Stimulated activated CD8-positive, alpha-beta memory T cell treated with anti-CD3 and anti-CD28 coated beads, Interleukin-4, amount 100 ng/mL, for 24 hours (primary cell): ENCODE measurements around the gene KCNAB1.

Experiments used
- DNase-seq: peaks from one replicate; pipeline ENCODE4 v3.0.0-alpha.2; 2020; ENCODE audit warnings: low read depth

The KCNAB1 gene

GRCh38 chr3:156412600-156412999 is 292.2 kb downstream of the KCNAB1 start:
- DNase-seq = no peak

DNA sequence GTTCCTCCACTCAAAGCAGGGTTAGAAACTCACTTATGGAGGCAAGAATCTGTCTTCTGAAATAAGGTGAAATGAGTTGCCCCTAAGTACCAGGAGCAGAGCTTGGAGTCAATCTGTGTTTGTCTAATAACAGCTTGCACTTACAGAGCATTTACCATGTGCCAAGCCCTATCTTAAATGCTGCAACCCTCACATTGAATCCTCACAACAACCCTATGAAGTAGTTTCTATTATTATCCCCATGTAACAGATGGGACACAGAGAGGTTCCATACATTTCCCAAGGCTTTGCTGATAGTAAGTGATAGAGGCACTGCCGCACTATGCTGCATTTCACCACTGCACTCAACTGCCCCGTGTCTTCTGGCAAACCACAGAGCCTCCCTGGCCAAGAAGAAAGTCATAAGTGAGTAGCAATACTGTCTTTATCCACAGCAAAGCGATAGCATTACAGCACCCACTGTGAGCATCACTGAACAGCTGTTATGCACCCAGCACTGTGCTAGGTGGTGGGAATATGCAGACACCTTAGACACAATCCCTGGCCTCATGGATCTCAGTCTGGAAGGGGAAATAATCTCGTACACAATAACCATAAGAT is 293.0 kb downstream of the KCNAB1 start:
- no peak for DNase-seq

GRCh38 chr3:156416846-156417558 is 296.6 kb downstream of the KCNAB1 start:
- DNase-seq = no peak

DNA sequence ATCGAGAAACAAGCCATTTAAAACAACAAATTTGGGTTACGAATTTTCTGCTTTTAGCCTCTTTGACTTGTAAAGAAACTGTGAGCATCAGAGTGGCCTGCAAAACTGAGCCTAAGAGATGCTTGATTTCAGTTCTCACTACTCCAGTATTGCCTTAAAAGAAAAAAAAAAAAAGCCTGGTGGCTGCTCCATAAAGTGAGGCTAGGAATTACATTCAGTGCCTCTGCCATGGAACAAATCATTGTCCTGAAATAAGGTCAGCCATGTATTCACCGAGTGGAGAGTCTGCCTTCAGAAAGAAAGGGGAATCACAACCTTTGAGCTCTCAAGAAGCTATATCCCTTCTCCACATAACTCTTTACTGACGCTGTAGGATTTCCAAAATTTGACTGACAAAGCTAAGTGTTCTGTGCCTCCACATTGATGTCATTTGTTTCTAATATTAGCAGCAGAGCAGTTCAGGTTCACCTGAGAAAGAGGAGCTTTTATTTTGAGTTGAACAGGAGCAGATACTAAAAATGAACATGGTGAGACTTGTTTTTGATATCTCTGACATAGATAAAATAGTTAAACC is 297.3 kb downstream of the KCNAB1 start:
- no peak for DNase-seq

GRCh38 chr3:156418428-156418827 is 298.1 kb downstream of the KCNAB1 start:
- DNase-seq = no peak

DNA sequence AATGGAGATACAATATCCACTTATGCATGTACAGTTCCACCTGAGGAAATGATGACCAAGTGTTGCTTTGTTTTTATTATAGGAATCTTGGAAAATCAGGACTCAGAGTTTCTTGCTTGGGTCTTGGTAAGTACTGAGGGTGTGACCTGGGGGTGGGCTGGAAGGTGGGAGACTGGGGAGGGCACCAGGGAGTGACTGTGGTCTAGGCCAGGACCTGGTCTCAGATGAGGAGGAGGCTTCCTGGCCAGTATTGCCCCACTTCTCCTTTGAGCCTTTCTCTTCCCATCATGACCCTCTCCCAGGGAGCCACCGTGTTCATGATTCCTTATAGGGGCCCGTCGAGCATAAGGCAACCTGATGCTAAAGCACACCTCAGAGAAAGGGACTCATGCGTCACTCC is 301.2 kb downstream of the KCNAB1 start:
- no peak for DNase-seq

DNA sequence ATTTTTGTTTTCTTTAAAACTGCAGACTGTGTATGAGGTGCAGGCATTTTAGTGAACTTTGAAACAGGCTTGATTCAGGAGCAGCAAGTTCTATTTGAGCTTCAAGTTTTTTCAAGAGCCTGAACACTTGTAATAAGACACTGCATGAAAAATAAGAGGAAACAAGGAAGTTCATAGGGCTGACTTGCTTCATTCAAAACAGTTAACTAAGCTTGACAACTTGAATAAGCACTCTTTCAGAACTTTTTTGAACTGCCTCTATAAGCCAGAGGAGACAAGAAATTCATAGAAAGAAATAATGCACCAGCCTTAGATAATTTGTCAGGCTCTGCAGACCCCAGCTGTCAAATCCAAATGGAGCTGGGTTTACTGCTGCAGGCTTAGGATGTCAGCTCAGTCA is 304.4 kb downstream of the KCNAB1 start:
- no peak for DNase-seq

- DNase-seq = no peak
These were observed 305.3 kb downstream of the KCNAB1 start for GRCh38 chr3:156425651-156426050.

DNA sequence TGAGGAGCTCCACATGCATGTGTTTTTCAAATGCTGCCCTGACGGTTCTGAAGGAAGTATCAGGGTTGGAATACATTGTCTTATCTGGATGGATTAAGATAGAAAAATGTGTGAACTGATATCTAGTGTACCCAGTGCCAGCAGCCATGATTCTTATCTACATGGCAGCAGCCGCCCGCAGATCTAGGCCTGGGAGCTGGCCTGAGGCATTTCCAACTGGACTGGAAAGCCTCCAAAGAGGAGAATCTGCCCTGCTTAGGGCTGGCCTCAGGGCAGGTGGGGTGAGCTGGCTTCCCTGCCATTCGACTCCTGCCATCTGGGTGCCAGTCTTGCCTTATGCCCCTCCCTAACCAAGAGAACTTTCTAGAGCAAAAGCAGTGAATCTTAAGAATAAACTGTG is 308.7 kb downstream of the KCNAB1 start:
- DNase-seq = no peak

DNA sequence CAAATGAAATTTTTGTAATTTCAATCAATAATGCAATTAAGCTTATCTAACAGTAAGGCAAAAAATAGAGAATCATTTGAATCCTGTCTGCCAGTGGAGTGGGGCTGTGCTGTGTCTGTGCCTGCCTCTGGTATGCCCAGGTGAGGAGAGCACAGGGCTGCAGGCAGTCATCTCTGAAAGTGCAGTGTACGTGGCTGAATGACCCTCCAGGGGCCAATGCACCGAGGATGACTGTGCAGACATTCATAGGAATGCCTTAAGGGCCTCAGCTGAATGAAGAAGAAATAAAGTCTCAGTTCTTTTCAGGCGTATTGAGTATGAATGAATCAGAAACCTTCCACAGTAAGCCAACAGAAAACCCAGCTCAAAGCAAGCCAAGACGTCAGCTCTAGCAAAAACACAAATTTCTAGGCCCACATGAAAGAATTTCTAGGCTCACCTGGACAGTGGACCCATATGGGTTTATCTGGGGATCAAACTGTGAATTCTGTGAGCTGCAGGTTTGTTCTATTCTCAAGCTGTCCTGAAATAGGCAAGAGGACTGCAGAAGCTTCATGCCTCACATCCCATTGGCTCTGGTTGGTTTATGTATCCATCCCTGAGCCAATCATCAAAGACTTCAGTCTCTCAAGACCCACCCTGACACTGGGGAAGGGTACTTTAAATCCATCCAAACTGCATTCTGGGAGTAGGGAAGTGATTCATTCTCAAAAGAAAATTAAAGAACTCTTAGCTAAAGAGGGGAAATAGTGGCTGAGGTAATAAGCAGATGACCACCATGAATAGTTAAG is 311.2 kb downstream of the KCNAB1 start:
- no peak for DNase-seq

DNA sequence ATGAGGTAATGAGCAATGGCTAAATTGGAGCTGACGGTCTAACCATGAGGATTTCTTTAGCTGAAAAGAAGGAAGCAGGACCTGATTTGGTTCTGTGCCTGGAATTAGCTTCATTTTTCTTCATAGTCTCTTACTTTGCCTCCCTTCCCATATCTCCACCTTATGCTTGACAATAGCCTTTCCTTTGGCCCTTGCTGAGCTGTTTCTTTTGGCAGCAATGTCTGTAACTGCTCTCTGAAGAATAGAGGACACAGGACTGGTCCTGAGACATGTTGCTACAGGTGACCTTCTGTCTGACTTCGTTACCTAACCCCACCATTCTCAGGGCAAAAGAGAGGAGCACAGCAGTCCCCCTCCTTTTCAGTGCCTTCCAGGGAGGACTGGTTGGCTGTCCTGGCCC is 312.2 kb downstream of the KCNAB1 start:
- no peak for DNase-seq

GRCh38 chr3:156433138-156433537 is 312.8 kb downstream of the KCNAB1 start:
- no peak for DNase-seq

DNA sequence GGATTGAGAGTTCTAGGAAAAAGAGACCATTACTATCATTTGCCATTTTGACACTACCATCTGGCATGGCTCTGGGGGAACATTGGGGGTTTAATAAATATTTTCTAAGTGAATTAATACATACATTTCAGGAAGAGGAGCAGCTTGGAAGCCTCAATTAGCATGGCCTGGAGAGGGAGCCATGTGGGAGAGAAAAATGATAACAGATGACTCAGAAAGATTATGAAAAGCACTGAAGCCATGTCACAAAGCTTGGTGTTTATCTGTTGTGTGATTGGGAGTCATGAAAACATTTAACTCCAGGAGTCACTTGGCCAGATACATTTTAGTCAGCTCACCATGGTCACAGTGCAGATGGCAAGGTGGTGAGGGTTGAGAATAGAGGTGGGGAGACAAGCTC is 313.5 kb downstream of the KCNAB1 start:
- DNase-seq = no peak

GRCh38 chr3:156434921-156435320 is 314.5 kb downstream of the KCNAB1 start:
- DNase-seq = no peak

DNA sequence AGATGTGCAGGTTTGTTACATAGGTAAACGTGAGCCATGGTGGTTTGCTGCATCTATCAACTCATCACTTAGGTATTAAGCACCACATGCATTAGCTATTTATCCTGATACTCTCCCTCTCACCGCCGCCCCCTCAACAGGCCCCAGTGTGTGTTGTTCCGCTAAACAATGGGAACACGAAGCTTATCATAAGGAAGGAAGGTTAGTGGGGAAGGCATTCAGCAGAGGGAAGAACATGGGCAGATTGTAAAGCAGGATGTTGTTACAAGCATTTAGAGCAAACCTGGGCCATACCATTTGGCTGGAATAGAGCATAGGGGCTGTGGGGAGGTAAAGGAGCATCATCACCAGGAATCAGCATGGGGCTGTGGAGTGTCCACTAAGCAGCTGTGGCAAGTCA is 322.7 kb downstream of the KCNAB1 start:
- no peak for DNase-seq

DNA sequence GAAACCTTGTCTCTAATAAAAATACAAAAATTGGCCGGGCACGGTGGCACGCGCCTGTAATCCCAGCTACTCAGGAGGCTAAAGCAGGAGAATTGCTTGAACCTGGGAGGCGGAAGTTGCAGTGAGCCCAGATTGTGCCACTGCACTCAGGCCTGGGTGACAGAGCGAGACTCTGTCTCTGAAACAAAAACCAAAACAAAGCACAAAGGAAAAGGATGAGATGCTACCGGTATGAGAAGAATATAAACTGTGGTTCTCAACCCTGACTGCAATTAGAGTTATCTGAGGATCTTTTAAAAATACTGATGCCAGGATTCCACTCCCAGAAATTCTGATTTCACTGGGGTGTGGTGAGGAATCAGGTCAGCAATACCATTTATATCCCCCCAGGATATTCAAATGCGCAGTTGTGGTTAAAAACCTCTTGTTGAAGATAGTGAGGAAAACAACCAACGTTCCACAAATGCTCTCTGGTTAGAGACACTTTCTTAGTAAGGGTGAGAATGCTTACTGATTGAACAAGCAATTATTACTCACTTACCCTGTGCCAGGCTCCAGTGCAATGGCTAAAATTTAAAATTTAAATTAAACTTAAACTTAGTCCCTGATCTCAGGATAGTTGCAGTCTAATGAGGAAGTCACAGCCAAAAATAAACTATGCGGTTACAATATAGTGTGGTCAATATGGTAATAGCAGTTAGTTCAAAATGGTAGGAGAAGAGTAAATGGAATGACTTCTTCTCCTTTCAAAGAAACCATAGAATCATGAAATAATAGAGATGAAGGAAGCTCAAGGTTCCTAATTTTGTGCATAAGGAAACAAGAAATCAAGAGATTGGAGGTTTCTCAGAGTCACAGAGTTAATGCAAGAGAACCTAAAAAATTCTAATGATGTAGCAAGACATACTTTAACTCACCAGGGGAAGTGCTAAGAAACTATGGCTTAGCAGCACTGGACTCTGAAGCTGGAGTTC is 325.0 kb downstream of the KCNAB1 start:
- DNase-seq = no peak

- no peak for DNase-seq
These were observed 327.9 kb downstream of the KCNAB1 start for GRCh38 chr3:156448300-156448699.

DNA sequence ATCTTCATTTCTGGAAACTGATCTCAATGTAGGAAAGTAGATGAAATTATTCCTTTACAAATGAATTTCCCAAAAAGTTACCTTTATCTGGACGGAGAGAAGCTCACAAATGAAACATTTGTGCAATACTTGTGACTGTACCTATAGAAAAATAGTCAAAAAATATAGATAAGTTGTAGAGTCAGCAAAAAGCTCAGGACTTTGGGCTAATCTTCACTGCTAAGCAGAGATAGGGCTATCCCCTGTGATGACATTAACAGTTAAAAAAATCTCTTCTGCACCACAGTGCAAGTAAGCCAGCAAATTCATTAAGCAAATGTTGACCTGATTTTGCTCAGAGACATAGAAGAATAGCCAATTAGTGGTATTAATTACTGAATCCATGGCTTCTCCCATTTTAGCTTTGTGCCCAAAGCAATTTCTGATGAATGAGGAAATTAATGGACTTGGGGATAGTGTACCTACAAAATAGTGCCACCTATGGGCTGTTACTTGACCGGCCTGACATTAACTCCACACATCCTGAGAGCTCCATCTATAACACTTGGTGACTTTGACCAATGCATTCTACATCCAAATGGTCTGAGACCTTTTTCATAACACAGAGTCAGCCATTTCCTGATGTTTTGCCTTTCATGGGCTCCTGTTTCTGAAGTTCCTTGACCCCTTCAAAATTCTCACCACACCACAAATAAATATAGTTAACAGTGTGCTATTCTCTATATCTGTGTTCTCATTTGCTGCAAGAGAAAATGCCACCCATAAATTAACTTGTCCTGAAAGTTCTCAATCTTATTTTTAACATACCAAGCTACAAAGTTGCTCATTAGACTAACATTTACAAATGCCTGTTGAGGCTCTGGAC is 329.6 kb downstream of the KCNAB1 start:
- DNase-seq = no peak

DNA sequence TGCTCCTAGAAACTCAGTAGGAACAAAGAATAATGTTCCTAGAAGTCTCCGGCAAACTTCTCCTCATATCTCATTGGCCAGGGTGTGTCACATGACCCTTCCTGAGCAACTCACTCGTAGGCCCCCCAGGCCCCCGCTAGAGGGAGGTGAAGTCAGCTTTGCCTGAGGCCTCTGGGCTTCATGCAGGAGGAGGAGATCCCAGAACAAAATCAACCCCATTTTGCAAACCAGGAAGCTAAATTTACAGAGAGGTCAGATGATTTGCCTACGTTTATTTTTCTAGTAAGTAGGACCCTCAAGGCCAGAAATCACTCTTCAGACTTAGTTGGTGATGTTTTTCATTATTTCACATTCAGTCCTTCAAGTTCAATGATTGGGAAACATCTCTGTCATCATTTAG is 335.5 kb downstream of the KCNAB1 start:
- DNase-seq = no peak

DNA sequence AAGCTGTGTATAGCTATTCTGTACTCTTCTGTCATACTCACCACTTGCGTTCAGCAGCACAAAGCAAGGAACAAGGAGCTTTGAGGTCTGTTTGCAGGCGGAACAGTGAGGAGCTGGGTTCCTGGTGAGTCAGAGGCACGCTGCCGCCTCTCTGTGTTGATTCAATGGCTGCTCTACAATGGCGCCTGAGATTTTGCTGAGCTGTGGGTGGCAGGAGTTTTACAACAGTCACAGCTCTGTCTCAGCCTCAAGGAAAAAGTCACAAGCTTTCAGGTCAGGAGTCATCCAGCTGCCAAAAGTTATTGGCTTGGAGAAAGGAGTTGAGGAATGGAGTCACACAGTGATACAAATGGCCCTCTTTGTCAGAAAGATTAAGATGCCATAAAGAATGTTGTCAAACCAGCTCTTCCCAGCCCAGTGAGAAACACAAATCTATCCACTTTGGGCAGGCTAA is 336.4 kb downstream of the KCNAB1 start:
- DNase-seq = no peak

- DNase-seq = no peak
These were observed 339.1 kb downstream of the KCNAB1 start for GRCh38 chr3:156459434-156459833.
